Stimulated activated CD4-positive, alpha-beta T cell treated with anti-CD3 and anti-CD28 coated beads, TNF-alpha, amount 100 ng/mL, for 1 hour (primary cell): Measurements from ENCODE around the gene CORO7.
"Not testable (repeated sequence)": the region's sequence is repeated elsewhere in the genome, so short reads cannot be mapped to it uniquely, and the experiment has no call there.

ENCODE experiments used
- DNase-seq, 3 donors: peaks; one replicate each; pipeline ENCODE4 v3.0.0-alpha.2; 2020; ENCODE audit warnings: low read depth in 3 of 3, low spot score in 1 of 3

Gene CORO7

GRCh38 chr16:4358831-4359561 lies 57.4 kb downstream of the CORO7 start:
- peak; percentile 33 to 69 (median 42) for DNase-seq

GRCh38 chr16:4358236-4358635 lies 58.2 kb downstream of the CORO7 start:
- no peak for DNase-seq

GRCh38 chr16:4356820-4357219 lies 59.6 kb downstream of the CORO7 start:
- no peak for DNase-seq

- DNase-seq, result no peak
These were observed 61.6 kb downstream of the CORO7 start for GRCh38 chr16:4354512-4355409.

GRCh38 chr16:4353675-4354074 lies 62.7 kb downstream of the CORO7 start:
- DNase-seq, result no peak

- DNase-seq, result no peak
These were observed 63.6 kb downstream of the CORO7 start for GRCh38 chr16:4352843-4353242.

- DNase-seq, result no peak
These were observed 64.5 kb downstream of the CORO7 start for GRCh38 chr16:4351880-4352279.

GRCh38 chr16:4350787-4351659 lies 65.4 kb downstream of the CORO7 start, which contains the start of gene PAM16:
PAM16 (minus strand) TSS chr16:4351321; CDS start chr16:4351234, 87 bp downstream.
- DNase-seq, result peak; percentile 92 to 98 (median 96)

GRCh38 chr16:4350365-4350786 lies 66.0 kb downstream of the CORO7 start:
- no peak for DNase-seq

- no peak for DNase-seq
These were observed 67.1 kb downstream of the CORO7 start for GRCh38 chr16:4349332-4349731.

- DNase-seq, result no peak
These were observed 68.5 kb downstream of the CORO7 start for GRCh38 chr16:4347765-4348509.

- no peak for DNase-seq
These were observed 69.4 kb downstream of the CORO7 start for GRCh38 chr16:4347010-4347409.

- no peak for DNase-seq
These were observed 70.3 kb downstream of the CORO7 start for GRCh38 chr16:4345836-4346781.

- DNase-seq, result no peak
These were observed 71.2 kb downstream of the CORO7 start for GRCh38 chr16:4344983-4345835.

GRCh38 chr16:4344300-4344982 lies 72.0 kb downstream of the CORO7 start:
- not testable (repeated sequence) for DNase-seq

- no peak for DNase-seq
These were observed 73.3 kb downstream of the CORO7 start for GRCh38 chr16:4342866-4343744.

GRCh38 chr16:4341250-4341649 lies 75.1 kb downstream of the CORO7 start:
- DNase-seq, result no peak
